ENCODE measurements around the gene TMUB2. TPM values are rescaled to one million over a fixed set of nuclear protein-coding genes. Genes with fewer than 3 reads are reported as not detected.
A peak's percentile ranks its signal among the peaks of the same experiment; 100 is the strongest.

Gene TMUB2
- total and polyA plus RNA-seq, 8 donors: 10.7 to 62.4 (median 16.3) TPM

DNA sequence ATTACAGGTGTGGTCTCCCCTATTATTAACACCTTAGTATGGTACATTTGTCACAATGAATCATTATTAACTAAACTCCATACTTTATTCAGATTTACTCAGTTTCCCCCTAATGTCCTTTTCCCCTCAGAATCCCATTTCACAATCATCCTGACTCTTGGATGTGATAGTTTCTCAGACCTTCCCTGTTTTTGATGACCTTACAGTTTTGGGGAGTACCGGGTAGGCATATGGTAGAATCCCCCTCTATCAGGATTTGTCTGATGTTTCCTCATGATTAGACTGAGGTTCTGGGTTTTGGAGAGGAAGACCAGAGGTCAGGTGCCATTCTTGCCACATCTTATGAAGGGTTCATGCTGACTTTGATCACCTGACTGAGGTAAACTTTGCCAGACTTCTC, 22.3 kb upstream of the TMUB2 start:
- WGBS, 5 donors: 82 to 100% (median 92%) methylated on average over 1 of the region's 1 CpG
- Histone ChIP-seq H3K4me3 (no peak overlapping the region), H3K27me3 (no peaks in the 10 kb centered on the region), H3K36me3 (peaks cover 0 to 13% (median 0%) of the 10 kb centered on the region in 4 donors), H3K9me3 (no peaks in the 10 kb centered on the region), H3K27ac (no peak overlapping the region), H3K4me1 (peaks cover 0 to 9% (median 6%) of the 10 kb centered on the region in 4 donors)
- TF ChIP-seq, protein P1, sequence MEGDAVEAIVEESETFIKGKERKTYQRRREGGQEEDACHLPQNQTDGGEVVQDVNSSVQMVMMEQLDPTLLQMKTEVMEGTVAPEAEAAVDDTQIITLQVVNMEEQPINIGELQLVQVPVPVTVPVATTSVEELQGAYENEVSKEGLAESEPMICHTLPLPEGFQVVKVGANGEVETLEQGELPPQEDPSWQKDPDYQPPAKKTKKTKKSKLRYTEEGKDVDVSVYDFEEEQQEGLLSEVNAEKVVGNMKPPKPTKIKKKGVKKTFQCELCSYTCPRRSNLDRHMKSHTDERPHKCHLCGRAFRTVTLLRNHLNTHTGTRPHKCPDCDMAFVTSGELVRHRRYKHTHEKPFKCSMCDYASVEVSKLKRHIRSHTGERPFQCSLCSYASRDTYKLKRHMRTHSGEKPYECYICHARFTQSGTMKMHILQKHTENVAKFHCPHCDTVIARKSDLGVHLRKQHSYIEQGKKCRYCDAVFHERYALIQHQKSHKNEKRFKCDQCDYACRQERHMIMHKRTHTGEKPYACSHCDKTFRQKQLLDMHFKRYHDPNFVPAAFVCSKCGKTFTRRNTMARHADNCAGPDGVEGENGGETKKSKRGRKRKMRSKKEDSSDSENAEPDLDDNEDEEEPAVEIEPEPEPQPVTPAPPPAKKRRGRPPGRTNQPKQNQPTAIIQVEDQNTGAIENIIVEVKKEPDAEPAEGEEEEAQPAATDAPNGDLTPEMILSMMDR (IDR thresholded peaks at IDR 0.05): no peak
- TF ChIP-seq POLR2A (IDR thresholded peaks at IDR 0.05): no peak
- no peak for TF ChIP-seq EP300 (IDR thresholded peaks at IDR 0.05)
- no peak for TF ChIP-seq POLR2AphosphoS5 (IDR thresholded peaks at IDR 0.05)
- no peak for DNase-seq
- intact Hi-C loops (cut with DNase I; ENCODE audit: low total_unique reads): no loop called here

DNA sequence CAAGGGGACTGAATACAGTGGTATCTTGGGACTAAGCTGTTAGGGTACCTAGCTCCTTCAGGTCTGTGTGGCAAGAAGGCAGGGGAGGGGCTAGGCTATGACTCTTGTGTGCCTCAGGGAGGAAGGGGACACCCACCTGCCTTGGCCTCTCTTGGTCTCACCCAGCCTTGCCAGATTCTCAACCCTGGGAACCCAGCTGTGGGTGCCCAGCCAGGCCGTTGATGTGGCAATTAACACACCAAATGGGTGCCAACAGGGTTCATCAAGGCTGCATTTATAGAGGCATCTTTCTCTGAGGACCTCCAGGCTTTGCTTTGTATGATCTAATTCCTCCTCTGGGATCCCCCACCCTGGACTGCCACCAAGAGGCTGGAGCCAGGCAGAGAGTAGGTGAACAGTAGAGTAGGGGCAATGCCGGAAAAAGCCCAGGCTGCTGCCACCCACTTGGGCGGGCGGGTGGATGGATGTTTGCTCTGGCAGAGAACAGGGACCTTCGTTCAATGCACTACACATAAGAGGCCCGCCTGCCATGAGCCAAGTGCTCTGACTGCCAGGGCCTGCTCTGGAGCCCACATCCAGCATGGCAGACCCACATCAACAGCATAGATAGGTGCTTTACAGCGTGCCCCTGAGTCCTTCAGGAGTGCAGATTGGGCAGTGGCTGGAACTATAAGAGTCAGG, 19.5 kb upstream of the TMUB2 start:
- 34 to 87% (median 73%) methylated on average over 7 of the region's 7 CpGs for WGBS, 5 donors
- Histone ChIP-seq H3K9me3 (no peaks in the 10 kb centered on the region), H3K4me3 (no peak overlapping the region), H3K36me3 (no peaks in the 10 kb centered on the region), H3K27me3 (no peaks in the 10 kb centered on the region), H3K27ac (no peak overlapping the region), H3K4me1 (peaks cover 0 to 36% (median 26%) of the 10 kb centered on the region in 4 donors)
- DNase-seq: no peak
- TF ChIP-seq, protein P1 (IDR thresholded peaks at IDR 0.05): no peak
- TF ChIP-seq POLR2AphosphoS5 (IDR thresholded peaks at IDR 0.05) (no peak), EP300 (IDR thresholded peaks at IDR 0.05) (no peak), POLR2A (IDR thresholded peaks at IDR 0.05) (no peak)
- intact Hi-C loops (cut with DNase I; ENCODE audit: low total_unique reads): no loop called here

DNA sequence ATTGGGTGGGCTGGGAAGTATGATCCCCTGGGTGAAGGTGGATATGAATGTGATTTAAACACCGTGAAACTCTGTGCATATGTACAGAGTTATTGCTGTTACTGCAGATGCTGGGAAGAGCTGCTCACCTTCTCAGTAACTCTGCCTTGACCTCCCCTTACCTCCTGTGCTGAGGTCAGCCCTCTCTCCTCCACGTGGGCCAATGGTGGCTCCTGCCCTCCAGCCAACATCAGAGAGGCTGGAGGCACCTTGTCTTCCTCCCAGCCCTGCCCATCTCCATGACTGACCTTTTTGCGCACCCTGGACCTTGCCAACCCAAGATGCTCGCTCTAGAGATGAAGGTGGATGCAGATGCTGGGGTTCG, 16.7 kb upstream of the TMUB2 start:
- H3K9me3 ChIP-seq: no peaks in the 10 kb centered on the region
- peak overlapping the region; percentile 39 to 76 (median 76) for H3K27ac ChIP-seq
- H3K36me3 ChIP-seq: peaks cover 0 to 8% (median 8%) of the 10 kb centered on the region in 4 donors
- no peaks in the 10 kb centered on the region for H3K27me3 ChIP-seq
- TF ChIP-seq EP300 (IDR thresholded peaks at IDR 0.05): no peak
- TF ChIP-seq POLR2A (IDR thresholded peaks at IDR 0.05): no peak
- TF ChIP-seq, protein P1 (IDR thresholded peaks at IDR 0.05): no peak
- TF ChIP-seq POLR2AphosphoS5 (IDR thresholded peaks at IDR 0.05): no peak
- intact Hi-C loops (cut with DNase I; ENCODE audit: low total_unique reads): no loop called here
- 42 to 51% (median 49%) methylated on average over 5 of the region's 5 CpGs for WGBS, 5 donors
- H3K4me1 ChIP-seq: peaks cover 0 to 38% (median 26%) of the 10 kb centered on the region in 4 donors
- no peak for DNase-seq
- H3K4me3 ChIP-seq: peak overlapping the region in 2 of 4 donors; percentile 17 to 42

DNA sequence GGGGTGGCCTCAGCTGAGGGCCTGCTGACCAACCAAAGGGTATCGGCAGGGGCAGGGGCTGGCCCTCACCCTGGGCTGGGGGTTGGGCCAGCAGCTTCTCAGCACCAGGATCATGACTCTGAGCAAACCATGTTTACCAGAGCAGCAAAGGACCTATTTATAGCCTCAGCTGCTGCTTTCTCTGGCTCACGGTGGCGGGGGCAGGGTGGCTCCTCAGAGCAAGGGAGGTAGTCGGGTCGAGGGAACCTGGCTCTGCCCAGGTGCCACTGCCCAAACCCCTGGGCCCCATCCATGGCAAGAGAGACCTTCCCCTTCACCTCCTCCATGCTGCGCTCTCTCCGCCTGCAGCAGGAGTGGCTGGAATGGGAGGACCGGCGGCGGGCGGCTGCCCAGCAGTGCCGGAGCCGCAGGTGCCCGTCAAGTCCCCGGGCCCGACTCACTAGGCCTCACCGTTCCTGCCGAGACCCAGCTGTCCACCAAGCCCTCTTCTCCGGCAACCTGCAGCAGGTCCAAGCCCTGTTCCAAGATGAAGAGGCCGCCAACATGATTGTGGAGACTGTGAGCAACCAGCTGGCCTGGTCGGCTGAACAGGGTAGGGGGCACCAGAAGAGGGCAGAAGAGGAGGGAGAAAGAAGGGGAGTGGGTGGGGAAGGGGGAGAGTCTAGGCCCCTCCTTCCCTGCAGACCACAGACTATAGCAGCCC, 16.1 kb upstream of the TMUB2 start, which contains the start of gene ASB16:
Gene ASB16 (plus strand): TSS at position 206 of the 703 bp plus-strand sequence. CDS start 86 bp downstream, at position 292.
- TF ChIP-seq, protein P1 (IDR thresholded peaks at IDR 0.05): no peak
- TF ChIP-seq POLR2AphosphoS5 (IDR thresholded peaks at IDR 0.05) (no peak), EP300 (IDR thresholded peaks at IDR 0.05) (no peak), POLR2A (IDR thresholded peaks at IDR 0.05) (no peak)
- H3K4me1 ChIP-seq: peaks cover 0 to 38% (median 26%) of the 10 kb centered on the region in 4 donors
- H3K36me3 ChIP-seq: peaks cover 0 to 12% (median 9%) of the 10 kb centered on the region in 4 donors
- peak within 1 kb of the TSS; percentile 17 to 42 (median 30) for H3K4me3 ChIP-seq
- peak; percentile 56 to 79 for DNase-seq
- peak within 1 kb of the TSS; percentile 39 to 76 (median 76) for H3K27ac ChIP-seq
- WGBS, 5 donors: 13 to 22% (median 15%) methylated on average over 10 to 21 of the region's 21 CpGs
- intact Hi-C loops (cut with DNase I; ENCODE audit: low total_unique reads): no loop called here
- H3K27me3 ChIP-seq: no peaks in the 10 kb centered on the region
- H3K9me3 ChIP-seq: no peaks in the 10 kb centered on the region
